ENCODE data around the gene SH2D7. TPM values are rescaled to one million over a fixed set of nuclear protein-coding genes. Genes with fewer than 3 reads are reported as not detected.
A peak's percentile ranks its signal among the peaks of the same experiment; 100 is the strongest.

SH2D7 gene
- total RNA-seq, 1 donor from 2014 or later, result not detected

- Histone ChIP-seq H3K4me3 (ENCODE audit: low read depth, low read length) (no peak overlapping the region), H3K36me3 (ENCODE audit: control insufficient read depth, insufficient read depth, low read length) (no peaks in the 10 kb centered on the region), H3K27me3 (ENCODE audit: control insufficient read depth, insufficient read depth, low read length) (no peaks in the 10 kb centered on the region)
- TF ChIP-seq CTCF (IDR thresholded peaks at IDR 0.05; ENCODE audit: insufficient read depth, low read length, severe bottlenecking), result no peak
- DNase-seq (ENCODE audit: low read depth) (no peak), FAIRE-seq (no peak)
Measured at GRCh38 chr15:78063217-78063616, 29.1 kb upstream of the SH2D7 start.

- no peak for DNase-seq (ENCODE audit: low read depth)
Measured at GRCh38 chr15:78063970-78064385, 28.4 kb upstream of the SH2D7 start.

GRCh38 chr15:78064544-78064943 lies 27.8 kb upstream of the SH2D7 start:
- Histone ChIP-seq H3K27me3 (ENCODE audit: control insufficient read depth, insufficient read depth, low read length) (no peaks in the 10 kb centered on the region), H3K36me3 (ENCODE audit: control insufficient read depth, insufficient read depth, low read length) (no peaks in the 10 kb centered on the region), H3K4me3 (ENCODE audit: low read depth, low read length) (no peak overlapping the region)
- TF ChIP-seq CTCF (IDR thresholded peaks at IDR 0.05; ENCODE audit: insufficient read depth, low read length, severe bottlenecking), result no peak
- DNase-seq (ENCODE audit: low read depth) (no peak), FAIRE-seq (no peak)

More at GRCh38 chr15:78063970-78064385, 28.4 kb upstream of the SH2D7 start:
- FAIRE-seq, result no peak
- H3K36me3 ChIP-seq (ENCODE audit: control insufficient read depth, insufficient read depth, low read length), result no peaks in the 10 kb centered on the region
- no peak for TF ChIP-seq CTCF (IDR thresholded peaks at IDR 0.05; ENCODE audit: insufficient read depth, low read length, severe bottlenecking)
- H3K4me3 ChIP-seq (ENCODE audit: low read depth, low read length), result no peak overlapping the region
- no peaks in the 10 kb centered on the region for H3K27me3 ChIP-seq (ENCODE audit: control insufficient read depth, insufficient read depth, low read length)

GRCh38 chr15:78065284-78065872 lies 27.0 kb upstream of the SH2D7 start:
- DNase-seq (ENCODE audit: low read depth) (peak; percentile 79), FAIRE-seq (no peak)
- Histone ChIP-seq H3K4me3 (ENCODE audit: low read depth, low read length) (no peak overlapping the region), H3K36me3 (ENCODE audit: control insufficient read depth, insufficient read depth, low read length) (no peaks in the 10 kb centered on the region), H3K27me3 (ENCODE audit: control insufficient read depth, insufficient read depth, low read length) (no peaks in the 10 kb centered on the region)
- TF ChIP-seq CTCF (IDR thresholded peaks at IDR 0.05; ENCODE audit: insufficient read depth, low read length, severe bottlenecking), result no peak

- DNase-seq (ENCODE audit: low read depth) (no peak), FAIRE-seq (no peak)
- Histone ChIP-seq H3K36me3 (ENCODE audit: control insufficient read depth, insufficient read depth, low read length) (no peaks in the 10 kb centered on the region), H3K27me3 (ENCODE audit: control insufficient read depth, insufficient read depth, low read length) (no peaks in the 10 kb centered on the region), H3K4me3 (ENCODE audit: low read depth, low read length) (no peak overlapping the region)
- no peak for TF ChIP-seq CTCF (IDR thresholded peaks at IDR 0.05; ENCODE audit: insufficient read depth, low read length, severe bottlenecking)
Measured at GRCh38 chr15:78065973-78066946, 26.1 kb upstream of the SH2D7 start.
